ENCODE measurements around the gene MIOX. TPM values are rescaled to one million over a fixed set of nuclear protein-coding genes. Genes with fewer than 3 reads are reported as not detected.

The MIOX gene
- total and polyA plus RNA-seq, 9 of the 15 experiments (the other 6 are each of a cell fraction or from before 2014, with no cell fraction given) = 0.08 TPM; not detected in 8

- Histone ChIP-seq H3K27ac (ENCODE audit: extremely low read depth, low read depth, low read length) (no peak overlapping the region), H3K4me1 (replicated peaks in 1 of 2; ENCODE audit: control insufficient read depth in 2 of 2, insufficient read depth in 2 of 2, low read length in 2 of 2) (peaks cover 4 to 33% of the 10 kb centered on the region in 2 experiments; a peak in 3 of 5 replicates), H3K27me3 (ENCODE audit: control insufficient read depth in 2 of 2, insufficient read depth in 2 of 2, low read length in 2 of 2) (no peaks in the 10 kb centered on the region), H3K9ac (ENCODE audit: insufficient read depth in 1 of 2, low read depth in 2 of 2, low read length in 2 of 2) (no peak overlapping the region), H3K4me3 (no peak overlapping the region), H3K4me2 (ENCODE audit: insufficient read depth, low read length) (no peak overlapping the region), H3K79me2 (ENCODE audit: control insufficient read depth, insufficient read depth, low read length) (no peaks in the 10 kb centered on the region), H3K9me3 (replicated peaks; ENCODE audit: control insufficient read depth, insufficient read depth, low read depth, low read length) (no peaks in the 10 kb centered on the region), H4K20me1 (replicated peaks; ENCODE audit: control insufficient read depth, insufficient read depth, low read length) (no peaks in the 10 kb centered on the region), H2AFZ (ENCODE audit: low read depth, low read length) (no peak overlapping the region), H3K36me3 (ENCODE audit: control insufficient read depth, insufficient read depth, low read length) (no peaks in the 10 kb centered on the region), H3K9me1 (ENCODE audit: control insufficient read depth, insufficient read depth, low read length) (no peaks in the 10 kb centered on the region)
- POLR2A ChIA-PET = interaction anchor here (0.6 kb wide), 1 partner anchor 33 kb away, joined by 3 read pairs; no protein-coding TSS in a partner anchor
- no peak for TF ChIP-seq POLR2H (tag; IDR thresholded peaks at IDR 0.05; ENCODE audit: low read depth)
- no peak for TF ChIP-seq ZNF589 (CRISPR knock-in tag; IDR thresholded peaks at IDR 0.05; ENCODE audit: low read depth)
- TF ChIP-seq MTA1 (IDR thresholded peaks at IDR 0.05; ENCODE audit: borderline replicate concordance) = no peak
- no peak for TF ChIP-seq MECOM (CRISPR knock-in tag; IDR thresholded peaks at IDR 0.05)
- no peak for TF ChIP-seq MAFG (tag; conservative IDR thresholded peaks at IDR 0.05)
- TF ChIP-seq ZBTB1 (CRISPR knock-in tag; IDR thresholded peaks at IDR 0.05; ENCODE audit: borderline replicate concordance, low read depth) = no peak
- TF ChIP-seq MAFK (IDR thresholded peaks at IDR 0.05; ENCODE audit: low read length) = no peak
- no peak for TF ChIP-seq ZFP1 (CRISPR knock-in tag; IDR thresholded peaks at IDR 0.05)
- TF ChIP-seq HIVEP1 (CRISPR knock-in tag; IDR thresholded peaks at IDR 0.05) = no peak
- no peak for FAIRE-seq
- no peak for ATAC-seq
- BruUV-seq (replicated peaks) = no TSS peak
- in situ Hi-C loops (cut with MboI) = no loop called here
- no peak for DNase-seq (ENCODE audit: extremely low read depth in 1 of 4, low spot score in 3 of 4)
- CTCF ChIA-PET (ENCODE audit: low intra/inter-chr PET ratio) = no interaction called here
- intact Hi-C loops (cut with micrococcal nuclease) = no loop called here
- 51% methylated on average over 6 of the region's 31 CpGs for WGBS (ENCODE audit: insufficient coverage, low coverage, missing lambda C conversion rate)
Measured at GRCh38 chr22:50489363-50490243, 2.9 kb downstream of the MIOX start.
